ENCODE data around the gene VASN.

Gene VASN

GRCh38 chr16:4381935-4382794 lies 10.5 kb downstream of the VASN start:
- Histone ChIP-seq H3K4me1 (ENCODE audit: control insufficient read depth, low read length) (no peaks in the 10 kb centered on the region), H3K27ac (ENCODE audit: low read depth, low read length) (no peak overlapping the region), H3K9me2 (replicated peaks; ENCODE audit: control insufficient read depth, low read length) (no peaks in the 10 kb centered on the region)

GRCh38 chr16:4382795-4383357 lies 11.2 kb downstream of the VASN start:
- Histone ChIP-seq H3K4me2 (ENCODE audit: low read length) (no peak overlapping the region), H3K4me3 (ENCODE audit: low read length) (no peak overlapping the region), H3K27me3 (ENCODE audit: control insufficient read depth, low read length) (no peaks in the 10 kb centered on the region), H3K9me2 (replicated peaks; ENCODE audit: control insufficient read depth, low read length) (no peaks in the 10 kb centered on the region), H4K20me1 (ENCODE audit: control insufficient read depth, insufficient read depth, low read depth, low read length) (no peaks in the 10 kb centered on the region), H3F3A (ENCODE audit: control insufficient read depth, insufficient read depth) (no peaks in the 10 kb centered on the region), H3K4me1 (ENCODE audit: control insufficient read depth, low read length) (no peaks in the 10 kb centered on the region), H3K36me3 (ENCODE audit: control insufficient read depth, low read length) (peaks cover 5% of the 10 kb centered on the region; the same call in 1 of the 2 replicates), H3K27ac (ENCODE audit: low read depth, low read length) (no peak overlapping the region), H3K79me2 (ENCODE audit: control insufficient read depth, low read length) (no peaks in the 10 kb centered on the region), H3K9me3 (ENCODE audit: control insufficient read depth, insufficient read depth, low read length) (no peaks in the 10 kb centered on the region)
- no peak for TF ChIP-seq CTCF (IDR thresholded peaks at IDR 0.05; ENCODE audit: low read depth, low read length, poor library complexity, severe bottlenecking)
- TF ChIP-seq EZH2phosphoT487 (IDR thresholded peaks at IDR 0.05; ENCODE audit: borderline replicate concordance, low read length) = no peak

More at GRCh38 chr16:4381935-4382794, 10.5 kb downstream of the VASN start:
- H3K27me3 ChIP-seq (ENCODE audit: control insufficient read depth, low read length) = no peaks in the 10 kb centered on the region
- H3K79me2 ChIP-seq (ENCODE audit: control insufficient read depth, low read length) = no peaks in the 10 kb centered on the region
- H4K20me1 ChIP-seq (ENCODE audit: control insufficient read depth, insufficient read depth, low read depth, low read length) = no peaks in the 10 kb centered on the region
- no peaks in the 10 kb centered on the region for H3F3A ChIP-seq (ENCODE audit: control insufficient read depth, insufficient read depth)
- H3K9me3 ChIP-seq (ENCODE audit: control insufficient read depth, insufficient read depth, low read length) = no peaks in the 10 kb centered on the region
- H3K4me2 ChIP-seq (ENCODE audit: low read length) = no peak overlapping the region
- peaks cover 3% of the 10 kb centered on the region; the same call in 1 of the 2 replicates for H3K36me3 ChIP-seq (ENCODE audit: control insufficient read depth, low read length)
- no peak for TF ChIP-seq CTCF (IDR thresholded peaks at IDR 0.05; ENCODE audit: low read depth, low read length, poor library complexity, severe bottlenecking)
- TF ChIP-seq EZH2phosphoT487 (IDR thresholded peaks at IDR 0.05; ENCODE audit: borderline replicate concordance, low read length) = no peak
- no peak overlapping the region for H3K4me3 ChIP-seq (ENCODE audit: low read length)

- H3F3A ChIP-seq (ENCODE audit: control insufficient read depth, insufficient read depth) = no peaks in the 10 kb centered on the region
- H3K27ac ChIP-seq (ENCODE audit: low read depth, low read length) = no peak overlapping the region
- H3K9me2 ChIP-seq (replicated peaks; ENCODE audit: control insufficient read depth, low read length) = no peaks in the 10 kb centered on the region
- no peaks in the 10 kb centered on the region for H4K20me1 ChIP-seq (ENCODE audit: control insufficient read depth, insufficient read depth, low read depth, low read length)
- peaks cover 7% of the 10 kb centered on the region; the same call in 1 of the 2 replicates for H3K36me3 ChIP-seq (ENCODE audit: control insufficient read depth, low read length)
- H3K4me1 ChIP-seq (ENCODE audit: control insufficient read depth, low read length) = no peaks in the 10 kb centered on the region
- H3K4me2 ChIP-seq (ENCODE audit: low read length) = no peak overlapping the region
- TF ChIP-seq CTCF (IDR thresholded peaks at IDR 0.05; ENCODE audit: low read depth, low read length, poor library complexity, severe bottlenecking) = no peak
- TF ChIP-seq EZH2phosphoT487 (IDR thresholded peaks at IDR 0.05; ENCODE audit: borderline replicate concordance, low read length) = no peak
- H3K9me3 ChIP-seq (ENCODE audit: control insufficient read depth, insufficient read depth, low read length) = no peaks in the 10 kb centered on the region
- H3K79me2 ChIP-seq (ENCODE audit: control insufficient read depth, low read length) = no peaks in the 10 kb centered on the region
- H3K4me3 ChIP-seq (ENCODE audit: low read length) = no peak overlapping the region
- H3K27me3 ChIP-seq (ENCODE audit: control insufficient read depth, low read length) = no peaks in the 10 kb centered on the region
Measured at GRCh38 chr16:4383591-4384444, 12.2 kb downstream of the VASN start.

Measured in DOHH2 (cell line).